HCT116 (cell line): ENCODE results near the gene MBP. TPM values are rescaled to one million over a fixed set of nuclear protein-coding genes. Genes with fewer than 3 reads are reported as not detected.
"Not testable (repeated sequence)": the region's sequence is repeated elsewhere in the genome, so short reads cannot be mapped to it uniquely, and the experiment has no call there.

Experiments used
- ATAC-seq: fragments of 200-7000 bp; cut with Tn5 transposase; 2 replicates; pipeline ENCODE4 v1.9.1; 2020; ENCODE audit warnings: mild to moderate bottlenecking, moderate library complexity
- BruUV-seq: library from RNA; stranded (reverse); fragments of 400-500 nt; replicated peaks from 2 replicates; lab custom pipeline; 2021; lab: Mats Ljungman, UMichigan
- CTCF ChIA-PET: fragments of 300-600 bp; sonication (Branson Sonifier 250); formaldehyde crosslinking; loops from one replicate; lab custom pipeline; 2021; ENCODE audit warnings: antibody characterized with exemption; lab: Charles Lee
- POLR2A ChIA-PET: fragments of 300-600, 350-600 bp; sonication (Branson Sonifier 250); formaldehyde crosslinking; loops from one replicate; lab custom pipeline; 2021; ENCODE audit warnings: antibody characterized with exemption; lab: Charles Lee
- RAD21 ChIA-PET, 2 experiments: fragments of 300-600 bp; sonication (Branson Sonifier 250); formaldehyde crosslinking; loops; one replicate each; lab custom pipeline; 2023; ENCODE audit warnings: low total read pairs in 2 of 2; ENCODE audit not compliant: uncharacterized antibody in 2 of 2, unreplicated experiment in 2 of 2, low non-redundant PET in 1 of 2; lab: Charles Lee
- DNase-seq: peaks from one replicate; pipeline ENCODE4 v3.0.0-alpha.2; 2010; ENCODE audit warnings: low read depth, low spot score
- H2AFZ ChIP-seq: fragments of 200-600 bp; shearing (Covaris generic), sonication (generic); 2 replicates; pipeline ENCODE4 v1.6.1; 2017; ENCODE audit warnings: low read depth, mixed run types, mixed read lengths, antibody characterized with exemption, low read length; ENCODE audit not compliant: poor library complexity, severe bottlenecking
- H3K27ac ChIP-seq: 2 replicates; pipeline ENCODE4 v1.5.1; 2012; ENCODE audit warnings: low read depth, low read length
- H3K27me3 ChIP-seq: fragments of 200-600 bp; sonication (generic); 2 replicates; pipeline ENCODE4 v1.6.1; 2016; ENCODE audit warnings: mixed run types, low read length, mixed read lengths; ENCODE audit not compliant: insufficient read depth
- H3K36me3 ChIP-seq, 2 experiments: fragments of 200-500 bp in 1 of 2; fragments of 200-600 bp in 1 of 2; sonication (Bioruptor generic) in 1 of 2; sonication (generic) in 1 of 2; 2 replicates each; pipeline versions ENCODE4 v1.5.1 to v1.6.1; 2014 to 2016; ENCODE audit warnings: low read length in 2 of 2, inconsistent platforms in 1 of 2, mixed read lengths in 1 of 2, mixed run types in 1 of 2; ENCODE audit not compliant: insufficient read depth in 2 of 2, control insufficient read depth in 1 of 2
- H3K4me1 ChIP-seq, 2 experiments: fragments of 200-600 bp in 1 of 2; sonication (generic) in 1 of 2; 2 replicates each; pipeline versions ENCODE4 v1.5.1 to v1.6.1; 2012 to 2017; ENCODE audit warnings: low read length in 2 of 2, inconsistent platforms in 1 of 2, mild to moderate bottlenecking in 1 of 2, mixed read lengths in 1 of 2, mixed run types in 1 of 2, moderate library complexity in 1 of 2; ENCODE audit not compliant: insufficient read depth in 2 of 2, control insufficient read depth in 1 of 2
- H3K4me2 ChIP-seq: fragments of 200-600 bp; sonication (generic); 2 replicates; pipeline ENCODE4 v1.6.1; 2017; ENCODE audit warnings: mixed run types, low read length, mixed read lengths
- H3K4me3 ChIP-seq, 2 experiments: fragments of 200-600 bp in 1 of 2; sonication (generic) in 1 of 2; replicated peaks in 1 of 2; 2 replicates each; pipeline ENCODE4 v1.5.1; 2011 to 2016; ENCODE audit warnings: low read length in 2 of 2, control low read depth in 1 of 2, low read depth in 1 of 2, mild to moderate bottlenecking in 1 of 2, mixed read lengths in 1 of 2, mixed run types in 1 of 2
- H3K79me2 ChIP-seq: fragments of 200-600 bp; sonication (generic); 2 replicates; pipeline ENCODE4 v1.6.1; 2017; ENCODE audit warnings: mild to moderate bottlenecking, mixed run types, low read length, moderate library complexity, mixed read lengths; ENCODE audit not compliant: insufficient read depth
- H3K9ac ChIP-seq: fragments of 200-600 bp; sonication (generic); 2 replicates; pipeline ENCODE4 v1.6.1; 2016; ENCODE audit warnings: low read length, mixed read lengths
- H3K9me2 ChIP-seq: fragments of 200-600 bp; sonication (generic), shearing (Covaris generic); 2 replicates; pipeline ENCODE4 v1.6.1; 2017; ENCODE audit warnings: mixed run types, mild to moderate bottlenecking, moderate library complexity; ENCODE audit not compliant: insufficient read depth
- H3K9me3 ChIP-seq, 2 experiments: fragments of 200-500 bp in 1 of 2; fragments of 200-600 bp in 1 of 2; sonication (Bioruptor generic) in 1 of 2; sonication (generic) in 1 of 2; 2 replicates each; pipeline ENCODE4 v1.6.1; 2014 to 2017; ENCODE audit warnings: low read length in 2 of 2, mixed read lengths in 2 of 2, inconsistent platforms in 1 of 2, low read depth in 1 of 2, mild to moderate bottlenecking in 1 of 2, mixed run types in 1 of 2, moderate library complexity in 1 of 2; ENCODE audit not compliant: control insufficient read depth in 1 of 2, insufficient read depth in 1 of 2
- H4K20me1 ChIP-seq: fragments of 200-600 bp; sonication (generic), shearing (Covaris generic); 2 replicates; pipeline ENCODE4 v1.6.1; 2017; ENCODE audit warnings: mixed run types, mild to moderate bottlenecking, moderate library complexity; ENCODE audit not compliant: insufficient read depth
- EZH2 ChIP-seq: fragments of 200-600 bp; sonication (generic); IDR thresholded peaks from 2 replicates; pipeline ENCODE4 v1.6.1; 2017; ENCODE audit warnings: antibody characterized with exemption, mixed run types
- FOSL1 ChIP-seq: IDR thresholded peaks from 2 replicates; pipeline ENCODE4 v1.6.1; 2012; ENCODE audit warnings: low read depth
- JUND ChIP-seq: IDR thresholded peaks from 2 replicates; pipeline ENCODE4 v1.6.1; 2012
- SIN3A ChIP-seq: IDR thresholded peaks from 2 replicates; pipeline ENCODE4 v1.6.1; 2012; ENCODE audit warnings: low read depth
- SP1 ChIP-seq: IDR thresholded peaks from 2 replicates; pipeline ENCODE4 v1.6.1; 2012; ENCODE audit warnings: low read depth
- TCF7L2 ChIP-seq: IDR thresholded peaks from 2 replicates; pipeline ENCODE4 v1.7.0; 2011; ENCODE audit warnings: borderline replicate concordance, inconsistent platforms; ENCODE audit not compliant: insufficient read depth, insufficient read length; ENCODE audit errors: extremely low read depth
- intact Hi-C: fragments of 100-400 bp; cut with micrococcal nuclease; formaldehyde crosslinking; loops from 2 replicates; pipeline ENCODE4 v1.10.0; 2022
- total RNA-seq: library from RNA; stranded (reverse); gene quantifications from one replicate; pipeline ENCODE4 v1.2.1, GENCODE V29; 2021; ENCODE audit not compliant: unreplicated experiment
- TF ChIP-seq, protein P1 (sequence below), 3 experiments: fragments of 200-600 bp in 1 of 3; sonication (generic) in 1 of 3; IDR thresholded peaks in 2 of 3; conservative IDR thresholded peaks in 1 of 3; 2 replicates each; pipeline ENCODE4 v1.5.1; 2012 to 2017; ENCODE audit warnings: low read depth in 2 of 3, low read length in 2 of 3, antibody characterized with exemption in 1 of 3, borderline replicate concordance in 1 of 3, control low read depth in 1 of 3, mild to moderate bottlenecking in 1 of 3, mixed read lengths in 1 of 3, mixed run types in 1 of 3, moderate library complexity in 1 of 3; ENCODE audit not compliant: insufficient read depth in 1 of 3
- TF ChIP-seq, protein P2 (sequence below): IDR thresholded peaks from 2 replicates; pipeline ENCODE4 v1.6.1; 2012; ENCODE audit warnings: low read depth

MBP gene
- total RNA-seq, 1 experiment from 2014 or later: 34.9 TPM

DNA sequence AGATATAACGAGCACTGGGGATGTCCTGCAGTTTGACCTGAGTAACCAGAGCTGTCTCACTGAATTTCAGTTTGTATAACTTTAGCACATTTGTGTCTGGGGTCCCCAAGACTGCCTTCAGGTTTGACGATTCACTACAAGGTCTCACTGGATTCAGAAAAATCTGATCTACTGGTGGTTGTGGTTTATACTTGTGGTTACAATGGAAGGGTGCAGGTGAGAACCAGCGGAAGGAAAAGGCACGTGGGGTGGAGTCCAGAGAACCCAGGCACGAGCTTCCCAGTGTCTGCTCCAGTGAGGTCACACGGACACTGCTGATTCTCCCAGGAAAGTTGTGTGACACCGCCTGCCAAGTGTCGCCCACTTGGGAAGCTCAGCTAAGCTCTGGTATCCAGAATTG lies 184.2 kb downstream of the MBP start:
- peaks cover 0 to 9% of the 10 kb centered on the region in 2 experiments; a peak in 1 of 4 replicates for H3K36me3 ChIP-seq
- ChIA-PET RAD21 (no interaction called here), CTCF (no interaction called here), POLR2A (no interaction called here)
- no peak overlapping the region for H3K4me3 ChIP-seq
- DNase-seq (no peak), ATAC-seq (no peak)
- no peaks in the 10 kb centered on the region for H3K9me3 ChIP-seq
- TF ChIP-seq EZH2 (no peak), SIN3A (no peak), JUND (no peak), SP1 (no peak), FOSL1 (no peak), TCF7L2 (no peak)
- TF ChIP-seq, protein P1, sequence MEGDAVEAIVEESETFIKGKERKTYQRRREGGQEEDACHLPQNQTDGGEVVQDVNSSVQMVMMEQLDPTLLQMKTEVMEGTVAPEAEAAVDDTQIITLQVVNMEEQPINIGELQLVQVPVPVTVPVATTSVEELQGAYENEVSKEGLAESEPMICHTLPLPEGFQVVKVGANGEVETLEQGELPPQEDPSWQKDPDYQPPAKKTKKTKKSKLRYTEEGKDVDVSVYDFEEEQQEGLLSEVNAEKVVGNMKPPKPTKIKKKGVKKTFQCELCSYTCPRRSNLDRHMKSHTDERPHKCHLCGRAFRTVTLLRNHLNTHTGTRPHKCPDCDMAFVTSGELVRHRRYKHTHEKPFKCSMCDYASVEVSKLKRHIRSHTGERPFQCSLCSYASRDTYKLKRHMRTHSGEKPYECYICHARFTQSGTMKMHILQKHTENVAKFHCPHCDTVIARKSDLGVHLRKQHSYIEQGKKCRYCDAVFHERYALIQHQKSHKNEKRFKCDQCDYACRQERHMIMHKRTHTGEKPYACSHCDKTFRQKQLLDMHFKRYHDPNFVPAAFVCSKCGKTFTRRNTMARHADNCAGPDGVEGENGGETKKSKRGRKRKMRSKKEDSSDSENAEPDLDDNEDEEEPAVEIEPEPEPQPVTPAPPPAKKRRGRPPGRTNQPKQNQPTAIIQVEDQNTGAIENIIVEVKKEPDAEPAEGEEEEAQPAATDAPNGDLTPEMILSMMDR (IDR thresholded peaks at IDR 0.05 in 2 of 3, conservative IDR thresholded peaks at IDR 0.05 in 1 of 3; ENCODE audit: borderline replicate concordance in 1 of 3, insufficient read depth in 1 of 3, low read depth in 2 of 3, low read length in 2 of 3): no peak
- TF ChIP-seq, protein P2, sequence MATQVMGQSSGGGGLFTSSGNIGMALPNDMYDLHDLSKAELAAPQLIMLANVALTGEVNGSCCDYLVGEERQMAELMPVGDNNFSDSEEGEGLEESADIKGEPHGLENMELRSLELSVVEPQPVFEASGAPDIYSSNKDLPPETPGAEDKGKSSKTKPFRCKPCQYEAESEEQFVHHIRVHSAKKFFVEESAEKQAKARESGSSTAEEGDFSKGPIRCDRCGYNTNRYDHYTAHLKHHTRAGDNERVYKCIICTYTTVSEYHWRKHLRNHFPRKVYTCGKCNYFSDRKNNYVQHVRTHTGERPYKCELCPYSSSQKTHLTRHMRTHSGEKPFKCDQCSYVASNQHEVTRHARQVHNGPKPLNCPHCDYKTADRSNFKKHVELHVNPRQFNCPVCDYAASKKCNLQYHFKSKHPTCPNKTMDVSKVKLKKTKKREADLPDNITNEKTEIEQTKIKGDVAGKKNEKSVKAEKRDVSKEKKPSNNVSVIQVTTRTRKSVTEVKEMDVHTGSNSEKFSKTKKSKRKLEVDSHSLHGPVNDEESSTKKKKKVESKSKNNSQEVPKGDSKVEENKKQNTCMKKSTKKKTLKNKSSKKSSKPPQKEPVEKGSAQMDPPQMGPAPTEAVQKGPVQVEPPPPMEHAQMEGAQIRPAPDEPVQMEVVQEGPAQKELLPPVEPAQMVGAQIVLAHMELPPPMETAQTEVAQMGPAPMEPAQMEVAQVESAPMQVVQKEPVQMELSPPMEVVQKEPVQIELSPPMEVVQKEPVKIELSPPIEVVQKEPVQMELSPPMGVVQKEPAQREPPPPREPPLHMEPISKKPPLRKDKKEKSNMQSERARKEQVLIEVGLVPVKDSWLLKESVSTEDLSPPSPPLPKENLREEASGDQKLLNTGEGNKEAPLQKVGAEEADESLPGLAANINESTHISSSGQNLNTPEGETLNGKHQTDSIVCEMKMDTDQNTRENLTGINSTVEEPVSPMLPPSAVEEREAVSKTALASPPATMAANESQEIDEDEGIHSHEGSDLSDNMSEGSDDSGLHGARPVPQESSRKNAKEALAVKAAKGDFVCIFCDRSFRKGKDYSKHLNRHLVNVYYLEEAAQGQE: no peak
- no TSS peak for BruUV-seq
- no peak overlapping the region for H3K4me2 ChIP-seq
- no peaks in the 10 kb centered on the region for H3K27me3 ChIP-seq
- no peaks in the 10 kb centered on the region for H3K79me2 ChIP-seq
- intact Hi-C loops: no loop called here
- H3K9ac ChIP-seq: no peak overlapping the region
- H4K20me1 ChIP-seq: no peaks in the 10 kb centered on the region
- H3K4me1 ChIP-seq: no peaks in the 10 kb centered on the region
- H2AFZ ChIP-seq: no peak overlapping the region
- H3K27ac ChIP-seq: no peak overlapping the region
- H3K9me2 ChIP-seq: no peaks in the 10 kb centered on the region

DNA sequence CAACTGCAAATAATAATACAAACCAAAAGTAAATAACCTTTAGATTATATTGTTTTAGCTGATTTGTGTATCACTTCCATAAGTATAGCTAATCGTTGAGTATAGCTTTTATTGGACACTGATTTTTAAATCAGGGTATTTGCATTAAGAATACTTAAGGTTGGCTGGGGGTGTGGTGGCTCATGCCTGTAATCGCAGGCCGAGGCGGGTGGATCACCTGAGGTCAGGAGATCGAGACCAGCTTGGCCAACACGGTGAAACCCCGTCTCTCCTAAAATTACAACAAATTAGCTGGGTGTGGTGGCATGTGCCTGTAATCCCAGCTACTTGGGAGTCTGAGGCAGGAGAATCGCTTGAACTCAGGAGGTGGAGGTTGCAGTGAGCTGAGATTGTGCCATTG lies 188.2 kb downstream of the MBP start:
- H3K4me1 ChIP-seq, H3K9me2 ChIP-seq, BruUV-seq, H3K27me3 ChIP-seq, ATAC-seq, H4K20me1 ChIP-seq, H3K79me2 ChIP-seq, intact Hi-C loops, RAD21 ChIA-PET, POLR2A ChIA-PET, H2AFZ ChIP-seq, H3K9ac ChIP-seq, H3K4me2 ChIP-seq, H3K27ac ChIP-seq, H3K4me3 ChIP-seq, H3K36me3 ChIP-seq, DNase-seq, H3K9me3 ChIP-seq: not testable (repeated sequence)
- CTCF ChIA-PET: interaction anchor here (1.3 kb wide), 1 partner anchor 21 kb away, joined by 3 read pairs; no protein-coding TSS in a partner anchor
